ENCODE data around the gene AKNA. TPM values are rescaled to one million over a fixed set of nuclear protein-coding genes. Genes with fewer than 3 reads are reported as not detected.

Gene AKNA
- total RNA-seq, 2 experiments from 2014 or later, result 61.4 to 203 TPM

DNA sequence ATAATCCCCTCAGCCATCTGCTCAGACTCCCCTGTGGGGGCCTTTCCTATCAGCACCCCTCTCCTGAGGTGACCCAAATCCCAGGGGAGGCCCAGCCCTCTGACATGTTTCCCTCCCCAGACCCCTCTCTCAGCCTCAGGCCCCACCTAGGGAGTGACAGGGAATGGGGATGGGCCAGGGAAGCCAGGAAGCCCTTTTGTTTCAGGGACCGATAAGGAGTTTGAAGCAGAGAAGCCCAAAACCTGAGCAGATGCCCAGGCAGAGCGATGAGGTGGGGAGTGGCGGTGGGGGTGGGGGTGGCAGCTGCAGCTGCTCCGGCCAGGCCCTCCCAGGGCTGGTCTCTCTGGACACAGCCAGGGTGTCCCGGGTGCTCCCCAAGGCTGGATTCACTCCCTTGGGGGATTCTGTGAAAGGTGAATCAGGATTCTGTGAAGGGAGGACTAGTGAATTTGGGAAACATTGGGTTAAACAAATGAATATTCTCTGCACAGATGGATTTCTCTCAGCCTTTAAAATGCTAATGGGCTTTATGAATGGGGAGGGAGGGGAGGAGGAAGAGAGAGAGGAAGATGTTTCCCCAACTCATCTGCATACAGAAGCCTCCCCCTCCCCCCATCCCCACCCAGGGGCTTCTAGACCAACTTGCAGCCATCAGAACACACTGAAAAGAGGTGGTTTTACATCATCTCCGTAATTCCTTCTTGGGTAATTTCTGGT lies 17.4 kb downstream of the AKNA start:
- Histone ChIP-seq H4K20me1 (ENCODE audit: insufficient read depth, low read length) (no peaks in the 10 kb centered on the region), H3K27ac (ENCODE audit: low read depth, low read length, poor library complexity, severe bottlenecking) (peak overlapping the region; percentile 99), H3K4me1 (ENCODE audit: insufficient read depth, low read length, poor library complexity, severe bottlenecking) (peaks cover 97% of the 10 kb centered on the region), H2AFZ (ENCODE audit: low read length) (no peak overlapping the region), H3K4me3 (ENCODE audit: low read depth, low read length, poor library complexity, severe bottlenecking) (peak overlapping the region; percentile 56), H3K9me2 (ENCODE audit: insufficient read depth, low read length) (no peaks in the 10 kb centered on the region), H3K4me2 (ENCODE audit: low read length) (peak overlapping the region; percentile 79), H3K36me3 (ENCODE audit: insufficient read depth, low read length) (peaks cover 84% of the 10 kb centered on the region), H3K79me2 (ENCODE audit: insufficient read depth, low read depth, low read length) (peaks cover 57% of the 10 kb centered on the region), H3K9me3 (ENCODE audit: low read length) (no peaks in the 10 kb centered on the region)
- peak; percentile 67 for DNase-seq (ENCODE audit: low spot score)
- TF ChIP-seq EZH2phosphoT487 (IDR thresholded peaks at IDR 0.05; ENCODE audit: borderline replicate concordance, low read depth, low read length), result no peak
- TF ChIP-seq, protein P1, sequence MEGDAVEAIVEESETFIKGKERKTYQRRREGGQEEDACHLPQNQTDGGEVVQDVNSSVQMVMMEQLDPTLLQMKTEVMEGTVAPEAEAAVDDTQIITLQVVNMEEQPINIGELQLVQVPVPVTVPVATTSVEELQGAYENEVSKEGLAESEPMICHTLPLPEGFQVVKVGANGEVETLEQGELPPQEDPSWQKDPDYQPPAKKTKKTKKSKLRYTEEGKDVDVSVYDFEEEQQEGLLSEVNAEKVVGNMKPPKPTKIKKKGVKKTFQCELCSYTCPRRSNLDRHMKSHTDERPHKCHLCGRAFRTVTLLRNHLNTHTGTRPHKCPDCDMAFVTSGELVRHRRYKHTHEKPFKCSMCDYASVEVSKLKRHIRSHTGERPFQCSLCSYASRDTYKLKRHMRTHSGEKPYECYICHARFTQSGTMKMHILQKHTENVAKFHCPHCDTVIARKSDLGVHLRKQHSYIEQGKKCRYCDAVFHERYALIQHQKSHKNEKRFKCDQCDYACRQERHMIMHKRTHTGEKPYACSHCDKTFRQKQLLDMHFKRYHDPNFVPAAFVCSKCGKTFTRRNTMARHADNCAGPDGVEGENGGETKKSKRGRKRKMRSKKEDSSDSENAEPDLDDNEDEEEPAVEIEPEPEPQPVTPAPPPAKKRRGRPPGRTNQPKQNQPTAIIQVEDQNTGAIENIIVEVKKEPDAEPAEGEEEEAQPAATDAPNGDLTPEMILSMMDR (conservative IDR thresholded peaks at IDR 0.05; ENCODE audit: low read length), result no peak
- BruUV-seq (replicated peaks), result no TSS peak
- CTCF ChIA-PET (ENCODE audit: unreplicated experiment), result interaction anchor here (0.6 kb wide), 1 partner anchor 529 kb away, joined by 3 read pairs; no protein-coding TSS in a partner anchor
- POLR2A ChIA-PET, result interaction anchor here (12.9 kb wide), 1 partner anchor 17 kb away, joined by 275 read pairs; the partner anchor contains the start of gene AKNA
- intact Hi-C loops (cut with micrococcal nuclease; ENCODE audit: unreplicated experiment), result loop anchor here (5.0 to 10.0 kb wide), 2 partner anchors 557 to 956 kb away; partner anchors contain the start of genes C9orf43 and POLE3

DNA sequence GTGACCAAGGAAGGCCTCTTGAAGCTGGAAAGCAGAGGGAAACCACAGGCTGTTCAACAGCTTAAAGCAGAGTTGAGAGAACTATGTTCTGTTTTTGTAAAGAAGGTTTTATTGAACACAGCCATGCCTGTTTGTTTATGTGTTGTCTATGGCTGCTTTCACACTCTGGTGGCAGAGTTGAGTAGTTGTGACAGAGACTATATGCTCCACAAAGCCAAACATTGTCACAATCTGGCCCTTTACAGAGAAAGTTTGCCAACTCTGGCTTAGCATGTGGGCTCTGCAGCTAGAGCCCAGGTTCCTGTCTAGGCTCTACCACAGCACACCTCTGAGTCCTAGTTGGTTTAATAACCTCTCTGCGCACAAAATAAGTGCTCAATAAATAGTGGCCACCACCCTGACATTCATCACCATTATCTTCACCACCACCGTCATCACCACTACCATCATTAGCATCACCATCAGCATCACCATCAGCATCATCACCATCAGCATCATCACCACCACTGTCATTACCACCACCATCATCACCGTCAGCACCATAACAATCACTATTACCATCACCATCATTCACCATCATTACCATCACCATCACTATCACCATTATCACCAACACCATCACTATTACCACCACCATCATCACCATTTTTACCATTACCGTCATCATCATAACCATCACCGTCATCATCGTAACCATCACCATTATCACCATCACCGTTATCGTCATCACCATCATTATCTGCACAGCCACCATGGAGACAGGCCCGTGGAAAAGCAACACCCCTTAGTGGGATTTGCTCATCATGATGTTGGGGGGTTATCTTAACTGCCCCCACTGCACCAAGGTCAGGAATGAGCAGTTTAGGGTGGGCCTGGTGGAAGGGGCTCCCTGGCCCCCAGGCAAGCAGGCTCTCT lies 18.3 kb downstream of the AKNA start:
- intact Hi-C loops (cut with micrococcal nuclease; ENCODE audit: unreplicated experiment), result loop anchor here (5.0 to 10.0 kb wide), 2 partner anchors 558 to 955 kb away; partner anchors contain the start of genes C9orf43 and POLE3
- peaks cover 97% of the 10 kb centered on the region for H3K4me1 ChIP-seq (ENCODE audit: insufficient read depth, low read length, poor library complexity, severe bottlenecking)

More for the DNA sequence above, 18.3 kb downstream of the AKNA start:
- TF ChIP-seq EZH2phosphoT487 (IDR thresholded peaks at IDR 0.05; ENCODE audit: borderline replicate concordance, low read depth, low read length), result no peak
- TF ChIP-seq, protein P1 (conservative IDR thresholded peaks at IDR 0.05; ENCODE audit: low read length), result no peak
- Histone ChIP-seq H2AFZ (ENCODE audit: low read length) (no peak overlapping the region), H3K27ac (ENCODE audit: low read depth, low read length, poor library complexity, severe bottlenecking) (peak overlapping the region; percentile 99), H3K9me3 (ENCODE audit: low read length) (no peaks in the 10 kb centered on the region), H3K4me3 (ENCODE audit: low read depth, low read length, poor library complexity, severe bottlenecking) (peak overlapping the region; percentile 56), H3K36me3 (ENCODE audit: insufficient read depth, low read length) (peaks cover 83% of the 10 kb centered on the region), H3K4me2 (ENCODE audit: low read length) (peak overlapping the region; percentile 79), H3K9me2 (ENCODE audit: insufficient read depth, low read length) (no peaks in the 10 kb centered on the region), H3K79me2 (ENCODE audit: insufficient read depth, low read depth, low read length) (peaks cover 56% of the 10 kb centered on the region), H4K20me1 (ENCODE audit: insufficient read depth, low read length) (no peaks in the 10 kb centered on the region)
- CTCF ChIA-PET (ENCODE audit: unreplicated experiment), result interaction anchor here (0.6 to 3.0 kb wide), 2 partner anchors 20 to 530 kb away, joined by 3 to 15 read pairs; partner anchors contain the start of gene AKNA
- POLR2A ChIA-PET, result interaction anchor here (1.1 to 12.9 kb wide), 4 partner anchors 18 to 83 kb away, joined by 3 to 275 read pairs (median 13); partner anchors contain the start of gene AKNA
- DNase-seq (ENCODE audit: low spot score), result no peak
- BruUV-seq (replicated peaks), result TSS peak; percentile 50
